RKO (cell line): Measurements from ENCODE around the gene RHOB.

Experiments
- DNase-seq: peaks from one replicate; pipeline ENCODE4 v3.0.0-alpha.2; 2016; ENCODE audit warnings: low spot score

Gene RHOB

GRCh38 chr2:20438334-20439192 lies 8.3 kb upstream of the RHOB start:
- peak; percentile 76 for DNase-seq

- no peak for DNase-seq
These were observed 7.7 kb upstream of the RHOB start for GRCh38 chr2:20439193-20439475.

- no peak for DNase-seq
These were observed 7.4 kb upstream of the RHOB start for GRCh38 chr2:20439503-20439902.

GRCh38 chr2:20440001-20440560 lies 6.8 kb upstream of the RHOB start:
- no peak for DNase-seq

GRCh38 chr2:20443276-20443920 lies 3.5 kb upstream of the RHOB start:
- DNase-seq: peak; percentile 61

- DNase-seq: no peak
These were observed 2.5 kb upstream of the RHOB start for GRCh38 chr2:20444101-20444992.

GRCh38 chr2:20444993-20445910 lies 1.6 kb upstream of the RHOB start:
- DNase-seq: no peak

- no peak for DNase-seq
These were observed 488 bp upstream of the RHOB start for GRCh38 chr2:20446255-20446916.

GRCh38 chr2:20447437-20448245 lies 767 bp downstream of the RHOB start:
- peak; percentile 63 for DNase-seq

GRCh38 chr2:20448246-20448976 lies 1.5 kb downstream of the RHOB start:
- DNase-seq: peak; percentile 26

- no peak for DNase-seq
These were observed 2.1 kb downstream of the RHOB start for GRCh38 chr2:20448977-20449306.

- no peak for DNase-seq
These were observed 2.8 kb downstream of the RHOB start for GRCh38 chr2:20449501-20450200.

- DNase-seq: no peak
These were observed 3.5 kb downstream of the RHOB start for GRCh38 chr2:20450201-20450999.

- no peak for DNase-seq
These were observed 4.1 kb downstream of the RHOB start for GRCh38 chr2:20451000-20451290.

GRCh38 chr2:20451341-20451740 lies 4.5 kb downstream of the RHOB start:
- no peak for DNase-seq

GRCh38 chr2:20451761-20452499 lies 5.1 kb downstream of the RHOB start:
- no peak for DNase-seq

- DNase-seq: no peak
These were observed 5.7 kb downstream of the RHOB start for GRCh38 chr2:20452551-20452950.
